MG63 (cell line): Measurements from ENCODE around the gene DZANK1. TPM values are rescaled to one million over a fixed set of nuclear protein-coding genes. Genes with fewer than 3 reads are reported as not detected.
"Not testable (repeated sequence)": the region's sequence is repeated elsewhere in the genome, so short reads cannot be mapped to it uniquely, and the experiment has no call there.

Experiments used
- DNase-seq: peaks from one replicate; pipeline ENCODE4 v3.0.0-alpha.2; 2020
- H3K27me3 ChIP-seq: fragments of 250-450 bp; sonication (Bioruptor Pico); 2 replicates; pipeline ENCODE4 v1.5.1; 2020; ENCODE audit warnings: mild to moderate bottlenecking, moderate library complexity
- H3K36me3 ChIP-seq: fragments of 250-450 bp; sonication (Bioruptor Pico); 2 replicates; pipeline ENCODE4 v1.5.1; 2020; ENCODE audit warnings: mild to moderate bottlenecking, moderate library complexity
- H3K4me3 ChIP-seq: fragments of 250-450 bp; sonication (Bioruptor Pico); 2 replicates; pipeline ENCODE4 v1.5.1; 2020; ENCODE audit warnings: mild to moderate bottlenecking, moderate library complexity
- H3K9me3 ChIP-seq: fragments of 250-450 bp; sonication (Bioruptor Pico); 2 replicates; pipeline ENCODE4 v1.5.1; 2020; ENCODE audit warnings: mild to moderate bottlenecking, moderate library complexity
- total RNA-seq: library from RNA; depleted of rRNA; stranded (reverse); fragments of >200 nt; shearing (Covaris generic); gene quantifications from 2 replicates; pipeline ENCODE4 v1.2.3, GENCODE V29; 2014; ENCODE audit warnings: low replicate concordance

DZANK1 gene
- total RNA-seq, 1 experiment from 2014 or later: 0.40 TPM

- Histone ChIP-seq H3K27me3 (no peaks in the 10 kb centered on the region), H3K4me3 (no peak overlapping the region), H3K9me3 (no peaks in the 10 kb centered on the region), H3K36me3 (no peaks in the 10 kb centered on the region)
- DNase-seq: no peak
Measured at GRCh38 chr20:18403269-18403668, 63.6 kb downstream of the DZANK1 start.

DNA sequence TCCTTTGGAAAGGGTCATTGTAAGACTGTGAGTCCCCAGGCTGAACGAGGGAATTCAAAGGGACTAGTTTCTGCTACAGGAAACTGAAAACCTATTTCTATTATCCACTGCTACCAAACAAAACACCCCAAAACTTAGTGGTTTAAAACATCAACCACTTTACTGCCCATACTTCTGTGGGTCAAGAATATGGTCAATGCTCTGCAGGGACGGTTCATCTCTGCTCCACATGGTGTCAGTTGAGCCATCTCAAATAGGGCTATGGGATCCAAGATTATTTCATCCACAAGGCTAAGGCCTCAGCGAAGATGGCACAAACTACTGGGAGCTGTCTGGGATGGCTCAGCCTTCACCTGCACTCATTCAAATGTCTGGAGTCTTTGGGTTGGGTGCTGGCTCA is 65.5 kb downstream of the DZANK1 start:
- H3K36me3 ChIP-seq: no peaks in the 10 kb centered on the region
- H3K9me3 ChIP-seq: no peaks in the 10 kb centered on the region
- H3K4me3 ChIP-seq: no peak overlapping the region
- H3K27me3 ChIP-seq: no peaks in the 10 kb centered on the region
- DNase-seq: no peak

DNA sequence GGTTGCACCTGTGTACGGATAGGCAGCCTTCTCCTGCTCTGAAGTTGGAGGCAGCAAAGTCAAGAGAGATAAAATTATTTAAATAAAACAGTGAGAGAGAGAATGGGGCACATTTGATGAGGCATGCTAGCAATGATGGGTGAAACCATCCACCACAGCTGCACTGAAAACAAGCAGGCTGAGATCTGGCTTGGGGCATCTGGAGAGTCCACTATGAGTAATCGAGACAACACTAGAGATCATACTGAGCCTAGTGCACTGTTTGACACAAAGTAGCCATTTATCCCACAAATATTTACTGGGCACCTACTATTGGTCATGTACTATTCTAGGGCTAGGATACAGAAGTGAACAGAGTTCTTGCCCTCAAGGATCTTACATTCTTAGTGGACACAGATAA is 66.4 kb downstream of the DZANK1 start:
- no peak for DNase-seq
- no peaks in the 10 kb centered on the region for H3K27me3 ChIP-seq

DNA sequence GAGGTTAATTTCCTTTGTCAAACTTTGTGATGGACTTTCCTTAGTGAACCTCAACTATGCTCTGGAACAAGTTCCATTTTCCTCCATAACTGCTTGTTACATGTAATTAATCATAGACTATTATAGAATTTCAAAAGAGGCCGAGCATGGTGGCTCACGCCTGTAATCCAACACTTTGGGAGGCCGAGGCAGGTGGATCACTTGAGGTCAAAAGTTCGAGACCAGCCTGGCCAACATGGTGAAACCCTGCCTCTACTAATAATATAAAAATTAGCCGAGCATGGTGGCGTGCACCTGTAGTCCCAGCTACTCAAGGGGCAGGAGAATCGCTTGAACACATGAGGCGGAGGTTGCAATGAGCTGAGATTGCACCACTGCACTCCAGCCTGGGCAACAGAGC is 68.1 kb downstream of the DZANK1 start:
- H3K4me3 ChIP-seq, H3K9me3 ChIP-seq, H3K36me3 ChIP-seq, H3K27me3 ChIP-seq, DNase-seq: not testable (repeated sequence)

More for the DNA sequence above, 66.4 kb downstream of the DZANK1 start:
- Histone ChIP-seq H3K36me3 (no peaks in the 10 kb centered on the region), H3K4me3 (no peak overlapping the region), H3K9me3 (no peaks in the 10 kb centered on the region)

GRCh38 chr20:18397030-18397429 is 69.8 kb downstream of the DZANK1 start:
- Histone ChIP-seq H3K27me3 (no peaks in the 10 kb centered on the region), H3K9me3 (no peaks in the 10 kb centered on the region), H3K36me3 (no peaks in the 10 kb centered on the region), H3K4me3 (no peak overlapping the region)
- no peak for DNase-seq

- DNase-seq: no peak
- Histone ChIP-seq H3K27me3 (no peaks in the 10 kb centered on the region), H3K4me3 (no peak overlapping the region), H3K36me3 (no peaks in the 10 kb centered on the region), H3K9me3 (no peaks in the 10 kb centered on the region)
Measured at GRCh38 chr20:18395544-18395943, 71.3 kb downstream of the DZANK1 start.

- no peak for DNase-seq
- no peaks in the 10 kb centered on the region for H3K27me3 ChIP-seq
- no peaks in the 10 kb centered on the region for H3K36me3 ChIP-seq
- no peak overlapping the region for H3K4me3 ChIP-seq
- H3K9me3 ChIP-seq: no peaks in the 10 kb centered on the region
Measured at GRCh38 chr20:18394363-18394762, 72.5 kb downstream of the DZANK1 start.

- no peak for DNase-seq
- Histone ChIP-seq H3K36me3 (no peaks in the 10 kb centered on the region), H3K4me3 (no peak overlapping the region), H3K9me3 (no peaks in the 10 kb centered on the region), H3K27me3 (no peaks in the 10 kb centered on the region)
Measured at GRCh38 chr20:18391686-18392085, 75.1 kb downstream of the DZANK1 start.

GRCh38 chr20:18390201-18390600 is 76.6 kb downstream of the DZANK1 start:
- no peak for DNase-seq
- no peaks in the 10 kb centered on the region for H3K27me3 ChIP-seq
- no peak overlapping the region for H3K4me3 ChIP-seq
- no peaks in the 10 kb centered on the region for H3K9me3 ChIP-seq
- no peaks in the 10 kb centered on the region for H3K36me3 ChIP-seq

GRCh38 chr20:18388860-18389259 is 78.0 kb downstream of the DZANK1 start:
- Histone ChIP-seq H3K36me3 (no peaks in the 10 kb centered on the region), H3K9me3 (no peaks in the 10 kb centered on the region), H3K27me3 (no peaks in the 10 kb centered on the region), H3K4me3 (no peak overlapping the region)
- no peak for DNase-seq

GRCh38 chr20:18380908-18381529 is 85.8 kb downstream of the DZANK1 start:
- no peaks in the 10 kb centered on the region for H3K9me3 ChIP-seq
- no peak overlapping the region for H3K4me3 ChIP-seq
- no peaks in the 10 kb centered on the region for H3K36me3 ChIP-seq
- no peaks in the 10 kb centered on the region for H3K27me3 ChIP-seq
- no peak for DNase-seq

DNA sequence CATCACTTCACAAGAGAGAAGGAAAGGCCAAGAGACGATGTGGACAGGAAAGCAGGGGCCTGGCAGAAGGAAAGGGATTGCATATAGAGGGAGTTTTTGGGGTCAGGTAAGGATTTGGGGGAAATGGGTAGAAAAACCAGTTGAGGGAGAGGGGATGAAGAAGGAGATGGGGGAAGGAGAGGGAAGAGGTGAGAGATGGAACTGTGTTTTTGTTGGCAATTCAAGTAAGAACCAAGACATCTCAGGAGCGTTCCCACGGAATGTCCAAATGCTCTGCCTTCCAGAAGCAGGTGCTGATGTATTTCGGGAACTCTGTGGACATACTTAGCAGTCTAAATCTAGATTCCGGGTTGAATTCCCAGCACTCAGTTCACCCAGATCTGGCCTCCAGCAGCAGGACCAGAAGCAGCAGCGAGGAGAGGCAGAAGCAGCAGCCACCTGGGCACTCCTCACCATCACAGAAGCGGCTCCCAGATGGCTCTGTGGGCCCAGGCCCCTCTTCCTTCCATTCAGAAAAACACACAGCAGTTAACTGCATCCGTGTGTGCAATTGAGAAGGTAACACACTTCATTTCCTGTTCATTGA is 88.8 kb downstream of the DZANK1 start:
- no peak for DNase-seq
- no peak overlapping the region for H3K4me3 ChIP-seq
- H3K9me3 ChIP-seq: no peaks in the 10 kb centered on the region
- no peaks in the 10 kb centered on the region for H3K27me3 ChIP-seq
- H3K36me3 ChIP-seq: no peaks in the 10 kb centered on the region

GRCh38 chr20:18375551-18375950 is 91.3 kb downstream of the DZANK1 start:
- not testable (repeated sequence) for DNase-seq, H3K9me3 ChIP-seq, H3K36me3 ChIP-seq, H3K4me3 ChIP-seq, H3K27me3 ChIP-seq

DNA sequence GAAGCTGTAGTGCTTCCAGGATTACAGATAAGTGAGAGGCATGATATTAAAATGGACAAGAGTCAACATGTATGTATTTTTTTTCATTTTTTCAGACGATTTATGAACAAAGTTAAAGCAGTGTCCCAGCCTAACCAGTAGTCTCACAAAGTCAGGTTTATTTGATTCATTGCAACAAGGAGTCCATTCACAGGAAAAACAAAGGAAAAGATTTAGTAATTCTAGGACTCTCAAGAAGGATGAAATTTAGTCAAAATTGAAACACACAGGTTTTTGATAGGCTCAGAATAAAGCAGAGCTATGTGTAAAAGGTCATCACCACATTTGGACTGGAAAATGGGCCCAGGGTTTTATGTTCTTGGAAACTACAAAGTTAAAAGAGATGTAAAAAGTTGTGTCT is 94.5 kb downstream of the DZANK1 start:
- Histone ChIP-seq H3K4me3 (no peak overlapping the region), H3K36me3 (no peaks in the 10 kb centered on the region), H3K27me3 (no peaks in the 10 kb centered on the region), H3K9me3 (no peaks in the 10 kb centered on the region)
- DNase-seq: no peak

- no peak for DNase-seq
- no peaks in the 10 kb centered on the region for H3K36me3 ChIP-seq
- no peak overlapping the region for H3K4me3 ChIP-seq
Measured at GRCh38 chr20:18364768-18365167, 102.1 kb downstream of the DZANK1 start.

GRCh38 chr20:18363708-18364107 is 103.1 kb downstream of the DZANK1 start:
- H3K9me3 ChIP-seq: no peaks in the 10 kb centered on the region
- no peak for DNase-seq

More at GRCh38 chr20:18364768-18365167, 102.1 kb downstream of the DZANK1 start:
- H3K27me3 ChIP-seq: no peaks in the 10 kb centered on the region
- no peaks in the 10 kb centered on the region for H3K9me3 ChIP-seq

GRCh38 chr20:18362916-18363315 is 103.9 kb downstream of the DZANK1 start:
- Histone ChIP-seq H3K36me3 (no peaks in the 10 kb centered on the region), H3K9me3 (no peaks in the 10 kb centered on the region), H3K27me3 (no peaks in the 10 kb centered on the region), H3K4me3 (no peak overlapping the region)
- DNase-seq: no peak

More at GRCh38 chr20:18363708-18364107, 103.1 kb downstream of the DZANK1 start:
- Histone ChIP-seq H3K36me3 (no peaks in the 10 kb centered on the region), H3K27me3 (no peaks in the 10 kb centered on the region), H3K4me3 (no peak overlapping the region)

- Histone ChIP-seq H3K27me3 (no peaks in the 10 kb centered on the region), H3K4me3 (no peak overlapping the region), H3K36me3 (no peaks in the 10 kb centered on the region), H3K9me3 (no peaks in the 10 kb centered on the region)
- DNase-seq: no peak
Measured at GRCh38 chr20:18361678-18362077, 105.2 kb downstream of the DZANK1 start.
